ENCODE measurements around the gene PALLD.
A peak's percentile ranks its signal among the peaks of the same experiment; 100 is the strongest.

Gene PALLD

GRCh38 chr4:168560184-168561180 lies 63.6 kb downstream of the PALLD start:
- DNase-seq (ENCODE audit: low spot score): no peak

DNA sequence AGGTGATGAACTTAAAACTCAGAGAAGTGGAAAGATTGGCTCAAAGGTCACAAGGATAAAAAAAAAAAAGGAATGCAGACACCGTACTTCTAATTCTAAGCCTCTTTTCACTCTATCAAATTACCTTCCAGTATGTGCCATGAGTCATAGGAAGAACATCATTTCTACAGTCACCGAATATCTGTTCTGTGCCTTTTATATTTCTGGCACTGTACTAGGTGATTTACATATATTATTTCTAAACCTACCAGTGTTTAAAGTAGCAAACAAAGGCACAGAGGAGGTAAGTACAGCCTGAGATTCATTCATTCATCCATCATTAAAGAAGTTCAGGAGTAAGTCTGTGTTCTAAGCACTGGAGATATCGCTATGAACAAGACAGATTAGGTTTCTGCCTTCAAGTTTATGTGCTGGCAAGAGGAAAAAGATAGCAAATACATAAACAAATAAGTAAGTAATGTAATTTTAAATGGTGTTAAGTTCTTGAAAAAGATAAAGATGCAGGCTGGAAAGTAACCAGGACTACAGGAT lies 65.3 kb downstream of the PALLD start:
- no peak for DNase-seq (ENCODE audit: low spot score)

DNA sequence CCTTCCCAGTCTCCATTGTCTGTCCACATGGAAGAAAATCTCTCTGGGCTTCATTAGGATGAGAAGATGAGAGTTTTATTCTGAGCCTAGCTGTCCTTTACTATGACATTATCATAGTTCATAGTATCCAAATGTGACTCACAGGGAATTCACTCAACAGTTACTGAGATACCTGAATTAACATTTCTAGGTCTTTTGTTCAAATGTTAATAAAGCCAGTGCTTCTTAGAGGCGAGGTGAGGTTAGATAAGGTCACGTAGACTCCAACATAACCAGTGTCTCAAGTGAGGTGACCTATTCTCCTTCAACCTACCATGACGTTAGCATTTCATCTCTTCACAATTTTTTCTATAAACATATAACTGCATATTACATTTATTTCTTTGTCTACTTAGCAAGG lies 67.2 kb downstream of the PALLD start:
- DNase-seq (ENCODE audit: low spot score): no peak

- DNase-seq (ENCODE audit: low spot score): no peak
Observed at GRCh38 chr4:168565130-168565529, 68.3 kb downstream of the PALLD start.

DNA sequence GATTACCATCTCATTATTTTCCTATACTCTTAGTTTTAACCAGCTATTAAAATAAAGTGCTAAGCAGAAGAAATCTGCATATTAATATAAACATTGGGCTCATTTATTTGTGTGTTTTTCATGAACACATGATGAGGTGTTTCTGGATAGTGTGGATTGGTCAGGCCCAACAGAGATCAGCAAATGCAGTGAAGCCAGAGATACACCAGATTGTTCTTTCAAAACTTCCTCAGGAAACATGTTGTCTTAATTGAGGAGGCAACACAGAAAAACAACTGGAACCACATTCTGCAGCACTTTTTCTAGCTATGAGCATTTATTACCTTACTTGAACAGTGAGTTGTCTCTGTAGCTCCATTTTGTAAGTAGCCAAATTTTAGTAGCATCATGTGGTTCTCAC lies 69.9 kb downstream of the PALLD start:
- DNase-seq (ENCODE audit: low spot score): no peak

- DNase-seq (ENCODE audit: low spot score): peak; percentile 21
Observed at GRCh38 chr4:168569066-168569930, 72.4 kb downstream of the PALLD start.

DNA sequence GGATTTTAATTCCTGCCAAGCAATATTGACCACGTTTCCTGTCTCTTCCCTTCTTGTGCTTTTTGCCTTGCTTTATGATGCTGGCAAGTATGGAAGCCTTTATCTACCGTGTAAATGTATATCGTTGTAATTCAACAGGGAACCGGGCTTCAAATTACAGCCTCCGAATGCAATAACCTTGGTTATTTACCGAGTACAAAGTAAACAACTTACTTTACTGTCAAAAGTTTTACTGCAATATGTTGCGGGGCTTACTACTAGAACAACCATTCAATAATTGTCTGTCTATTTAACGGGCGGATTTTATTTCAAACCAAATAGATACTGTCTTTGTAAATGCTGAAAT lies 73.1 kb downstream of the PALLD start:
- no peak for DNase-seq (ENCODE audit: low spot score)

DNA sequence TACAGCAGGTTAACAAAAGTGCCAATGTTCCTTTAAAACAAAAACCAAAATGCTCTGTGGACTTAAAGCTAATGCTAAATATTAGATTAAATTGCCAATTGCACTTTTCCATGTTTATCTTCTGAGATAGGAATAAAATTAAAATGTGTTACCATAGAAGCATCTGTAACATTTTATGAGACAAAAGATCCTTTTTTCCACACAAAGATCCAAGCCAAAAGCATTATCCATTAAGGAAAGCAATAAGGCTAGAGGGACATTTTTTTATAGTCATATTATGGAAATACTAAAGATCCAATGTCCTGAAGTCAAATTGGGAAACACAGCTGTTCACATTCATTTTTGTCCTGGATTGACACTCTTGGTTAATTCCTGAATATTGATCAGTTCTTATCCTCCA lies 73.6 kb downstream of the PALLD start:
- no peak for DNase-seq (ENCODE audit: low spot score)

GRCh38 chr4:168572002-168572401 lies 75.2 kb downstream of the PALLD start:
- no peak for DNase-seq (ENCODE audit: low spot score)

GRCh38 chr4:168573870-168574269 lies 77.0 kb downstream of the PALLD start:
- no peak for DNase-seq (ENCODE audit: low spot score)

DNA sequence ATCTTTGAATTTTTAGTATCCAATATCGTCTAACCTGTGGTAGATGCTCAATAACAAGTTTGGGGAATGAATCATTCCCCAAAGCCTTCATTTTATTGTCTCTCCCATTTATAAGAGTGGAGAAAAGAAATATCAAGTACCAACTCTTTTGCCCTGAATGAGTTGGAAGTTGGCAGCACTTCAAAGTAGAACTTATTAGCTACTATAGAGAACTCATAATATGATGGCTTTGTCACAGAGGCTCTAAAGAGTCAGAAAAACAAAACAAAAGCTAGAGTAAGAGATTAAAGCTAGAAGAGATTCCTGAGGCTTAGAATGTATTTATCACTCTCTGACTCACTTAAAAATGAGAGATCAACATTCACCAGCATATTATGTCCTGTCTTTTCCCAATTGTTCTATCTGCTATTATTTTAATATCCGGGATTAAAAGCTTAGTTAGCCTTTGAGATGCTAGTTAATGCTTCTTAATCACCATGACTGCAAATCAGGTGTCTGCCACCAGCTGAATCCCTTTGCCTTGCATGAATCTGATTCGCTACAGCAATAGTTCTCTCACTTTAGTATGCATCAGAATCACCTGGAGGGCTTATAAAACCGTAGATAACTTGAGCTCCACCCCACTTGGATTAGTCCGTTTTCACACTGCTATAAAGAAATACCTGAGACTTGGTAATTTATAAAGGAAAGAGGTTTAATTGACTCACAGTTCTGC lies 77.9 kb downstream of the PALLD start:
- no peak for DNase-seq (ENCODE audit: low spot score)

GRCh38 chr4:168575473-168575872 lies 78.6 kb downstream of the PALLD start:
- DNase-seq (ENCODE audit: low spot score): no peak

DNA sequence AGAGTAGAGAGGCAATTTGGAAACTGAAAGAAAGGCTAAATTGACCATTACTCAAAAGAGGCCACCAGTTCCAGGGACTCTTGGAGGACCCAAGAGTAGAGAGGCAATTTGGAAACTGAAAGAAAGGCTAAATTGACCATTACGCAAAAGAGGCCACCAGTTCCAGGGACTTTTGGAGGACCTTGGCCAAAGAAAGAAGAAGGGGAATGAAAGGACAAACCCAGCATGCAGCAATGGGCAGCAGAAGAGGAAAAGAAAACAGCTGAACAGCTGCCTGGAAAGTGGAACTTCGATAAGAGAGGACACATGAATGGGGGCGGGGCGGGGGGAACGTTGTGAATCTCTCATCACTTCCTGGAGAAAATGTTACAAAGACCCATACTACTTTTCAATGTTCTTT lies 80.8 kb downstream of the PALLD start:
- DNase-seq (ENCODE audit: low spot score): no peak

- DNase-seq (ENCODE audit: low spot score): no peak
Observed at GRCh38 chr4:168580228-168580627, 83.4 kb downstream of the PALLD start.

DNA sequence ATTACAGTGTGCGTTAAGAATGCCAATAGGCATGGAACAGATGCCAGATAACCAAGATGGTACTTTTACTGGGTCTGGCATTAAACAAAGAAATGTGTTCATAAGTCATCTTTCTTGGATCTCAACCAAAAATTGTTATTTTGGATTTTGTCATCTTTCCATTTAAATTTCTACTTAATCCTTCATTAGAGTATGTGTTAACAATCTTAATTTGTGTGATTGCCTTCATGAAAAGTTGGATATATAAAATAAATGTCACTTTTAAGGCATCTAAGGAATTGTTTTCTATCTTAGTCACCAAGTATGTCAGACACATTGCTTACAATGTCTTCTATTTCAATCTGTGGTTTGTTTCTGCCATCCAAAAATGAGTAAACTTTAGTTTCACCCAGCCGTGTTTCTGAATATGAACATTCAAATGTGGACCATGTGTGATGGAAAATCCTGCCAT lies 87.5 kb downstream of the PALLD start:
- no peak for DNase-seq (ENCODE audit: low spot score)

DNA sequence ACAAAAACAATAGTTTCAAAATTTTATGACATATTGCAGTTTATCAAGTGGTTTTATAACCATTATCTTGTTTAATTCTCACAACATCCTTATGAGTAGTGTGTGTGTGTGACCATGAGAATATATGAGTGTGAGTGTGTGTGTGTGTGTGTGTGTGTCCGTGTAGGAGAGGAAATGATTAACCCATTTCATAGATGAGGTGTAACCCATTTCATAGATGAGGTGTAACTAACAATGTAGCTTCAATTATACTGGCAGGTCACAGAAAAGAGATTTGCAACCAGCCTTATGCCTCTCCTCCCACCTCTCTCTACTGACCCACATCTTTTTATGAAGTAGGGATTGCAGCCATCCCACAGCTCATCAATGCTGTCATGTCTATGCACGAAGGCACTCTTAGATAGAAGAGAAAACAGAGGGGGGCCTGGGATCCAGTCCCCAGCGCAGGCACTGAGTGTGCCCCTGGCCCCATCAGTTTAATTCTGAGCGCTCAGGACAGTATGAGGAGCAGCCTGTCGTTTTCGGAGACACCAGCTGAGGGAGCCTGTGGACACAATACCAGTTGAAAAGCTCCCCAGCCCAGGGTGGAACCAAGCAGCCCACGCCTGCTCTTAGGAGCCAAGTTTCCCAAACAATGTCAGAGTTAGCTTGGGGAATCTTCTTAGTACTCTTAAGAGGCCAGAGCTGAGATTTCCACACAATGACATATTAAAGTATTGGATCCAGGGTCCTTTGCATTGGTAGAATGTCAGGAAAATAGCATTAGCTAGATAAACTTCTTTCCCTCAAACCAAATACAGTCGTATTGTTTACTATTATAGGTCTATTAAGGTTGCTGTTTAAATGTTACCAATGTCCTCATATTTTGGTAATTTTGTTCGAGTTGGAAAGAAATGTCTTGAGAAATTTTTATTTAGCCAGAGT lies 88.6 kb downstream of the PALLD start:
- peak; percentile 33 for DNase-seq (ENCODE audit: low spot score)

- DNase-seq (ENCODE audit: low spot score): no peak
Observed at GRCh38 chr4:168586926-168587325, 90.1 kb downstream of the PALLD start.

- DNase-seq (ENCODE audit: low spot score): no peak
Observed at GRCh38 chr4:168587411-168588125, 90.7 kb downstream of the PALLD start.

GRCh38 chr4:168588916-168589531 lies 92.2 kb downstream of the PALLD start:
- DNase-seq (ENCODE audit: low spot score): no peak

GRCh38 chr4:168592676-168593075 lies 95.8 kb downstream of the PALLD start:
- DNase-seq (ENCODE audit: low spot score): no peak
